Islet of Langerhans (tissue), 1 donor: ENCODE data around the gene CCDC187.
"Not testable (repeated sequence)": the region's sequence is repeated elsewhere in the genome, so short reads cannot be mapped to it uniquely, and the experiment has no call there.

Experiments
- FAIRE-seq: peaks from one replicate; lab custom pipeline; 2011; peaks lifted over from hg19 to GRCh38; lab: Jason Lieb, UNC

Gene CCDC187

GRCh38 chr9:136326761-136327303, 22.9 kb upstream of the CCDC187 start:
- FAIRE-seq = no peak

- FAIRE-seq = no peak
These were observed 22.3 kb upstream of the CCDC187 start for GRCh38 chr9:136326061-136326760.

- no peak for FAIRE-seq
These were observed 21.5 kb upstream of the CCDC187 start for GRCh38 chr9:136325358-136325757.

- no peak for FAIRE-seq
These were observed 20.8 kb upstream of the CCDC187 start for GRCh38 chr9:136324501-136325300.

- no peak for FAIRE-seq
These were observed 19.5 kb upstream of the CCDC187 start for GRCh38 chr9:136323371-136323789.

GRCh38 chr9:136322756-136323330, 18.9 kb upstream of the CCDC187 start:
- no peak for FAIRE-seq

- FAIRE-seq = no peak
These were observed 17.7 kb upstream of the CCDC187 start for GRCh38 chr9:136321561-136321960.

GRCh38 chr9:136320972-136321371, 17.1 kb upstream of the CCDC187 start:
- FAIRE-seq = not testable (repeated sequence)

- FAIRE-seq = not testable (repeated sequence)
These were observed 16.1 kb upstream of the CCDC187 start for GRCh38 chr9:136319955-136320354.

- FAIRE-seq = not testable (repeated sequence)
These were observed 15.3 kb upstream of the CCDC187 start for GRCh38 chr9:136319244-136319643.

GRCh38 chr9:136318776-136319241, 14.9 kb upstream of the CCDC187 start:
- FAIRE-seq = no peak

GRCh38 chr9:136318111-136318775, 14.3 kb upstream of the CCDC187 start:
- no peak for FAIRE-seq

- FAIRE-seq = no peak
These were observed 13.8 kb upstream of the CCDC187 start for GRCh38 chr9:136317695-136318094.

GRCh38 chr9:136316896-136317676, 13.2 kb upstream of the CCDC187 start:
- no peak for FAIRE-seq

GRCh38 chr9:136316271-136316751, 12.4 kb upstream of the CCDC187 start:
- no peak for FAIRE-seq

- FAIRE-seq = no peak
These were observed 11.1 kb upstream of the CCDC187 start for GRCh38 chr9:136314944-136315343.

- FAIRE-seq = no peak
These were observed 10.1 kb upstream of the CCDC187 start for GRCh38 chr9:136314056-136314416.

GRCh38 chr9:136313111-136314055, 9.5 kb upstream of the CCDC187 start:
- FAIRE-seq = no peak

GRCh38 chr9:136312436-136312835, 8.5 kb upstream of the CCDC187 start:
- no peak for FAIRE-seq

GRCh38 chr9:136312009-136312375, 8.1 kb upstream of the CCDC187 start:
- FAIRE-seq = no peak
